IMR-90 (cell line): Measurements from ENCODE around the gene YIPF6. TPM values are rescaled to one million over a fixed set of nuclear protein-coding genes. Genes with fewer than 3 reads are reported as not detected.

ENCODE experiments used
- ATAC-seq: fragments of 200-7000 bp; cut with Tn5 transposase; 2 replicates; pipeline ENCODE4 v1.9.1; 2020; ENCODE audit warnings: low read depth, mild to moderate bottlenecking, moderate library complexity
- BruUV-seq: library from RNA; stranded (reverse); fragments of 400-500 nt; replicated peaks from 2 replicates; lab custom pipeline; 2021; lab: Mats Ljungman, UMichigan
- CTCF ChIA-PET: fragments of 300-600 bp; formaldehyde crosslinking; extraction: SDS; loops from one replicate; lab custom pipeline; 2021; ENCODE audit warnings: antibody characterized with exemption; lab: Yijun Ruan, JAX
- POLR2A ChIA-PET: fragments of 300-600 bp; sonication (Branson Sonifier 250); formaldehyde crosslinking; loops from one replicate; lab custom pipeline; 2022; ENCODE audit warnings: antibody characterized with exemption; ENCODE audit not compliant: unreplicated experiment; lab: Charles Lee
- DNase-seq: peaks from one replicate; pipeline ENCODE4 v3.0.0; 2013
- H2AFZ ChIP-seq: replicated peaks from 2 replicates; pipeline ENCODE3; 2013; ENCODE audit warnings: low read length, mild to moderate bottlenecking; ENCODE audit not compliant: poor library complexity
- H2AK5ac ChIP-seq: 2 replicates; pipeline ENCODE4 v1.6.1; 2013; ENCODE audit warnings: low read depth, low read length, inconsistent platforms
- H2AK9ac ChIP-seq: replicated peaks from 2 replicates; pipeline ENCODE3; 2013; ENCODE audit warnings: mild to moderate bottlenecking, low read depth, low read length, moderate library complexity; ENCODE audit not compliant: poor library complexity
- H2BK120ac ChIP-seq: 2 replicates; pipeline ENCODE4 v1.6.1; 2013; ENCODE audit warnings: low read depth, low read length, inconsistent platforms
- H2BK15ac ChIP-seq: 3 replicates; pipeline ENCODE4 v1.6.1; 2013; ENCODE audit warnings: low read depth, low read length, inconsistent platforms
- H2BK20ac ChIP-seq: 2 replicates; pipeline ENCODE4 v1.6.1; 2013; ENCODE audit warnings: low read depth, mild to moderate bottlenecking, inconsistent platforms, low read length, moderate library complexity
- H2BK5ac ChIP-seq: 2 replicates; pipeline ENCODE4 v1.6.1; 2013; ENCODE audit warnings: mild to moderate bottlenecking, low read depth, low read length, inconsistent platforms; ENCODE audit not compliant: poor library complexity, severe bottlenecking
- H3K14ac ChIP-seq: replicated peaks from 2 replicates; pipeline ENCODE4 v1.6.1; 2013; ENCODE audit warnings: low read depth, low read length, inconsistent platforms
- H3K18ac ChIP-seq: 2 replicates; pipeline ENCODE4 v1.6.1; 2013; ENCODE audit warnings: low read depth, low read length, control low read depth
- H3K23ac ChIP-seq: 2 replicates; pipeline ENCODE4 v1.6.1; 2013; ENCODE audit warnings: low read depth, low read length, inconsistent platforms
- H3K27ac ChIP-seq: 2 replicates; pipeline ENCODE4 v1.5.1; 2013; ENCODE audit warnings: mild to moderate bottlenecking, control low read depth, low read length; ENCODE audit not compliant: insufficient read depth
- H3K27me3 ChIP-seq: 2 replicates; pipeline ENCODE4 v1.6.1; 2013; ENCODE audit warnings: low read length; ENCODE audit not compliant: control insufficient read depth, insufficient read depth
- H3K36me3 ChIP-seq: 2 replicates; pipeline ENCODE4 v1.6.1; 2013; ENCODE audit warnings: low read length, mixed read lengths; ENCODE audit not compliant: control insufficient read depth, insufficient read depth
- H3K4ac ChIP-seq: 2 replicates; pipeline ENCODE4 v1.6.1; 2013; ENCODE audit warnings: low read depth, low read length, inconsistent platforms
- H3K4me1 ChIP-seq: 2 replicates; pipeline ENCODE4 v1.6.1; 2013; ENCODE audit warnings: low read length, mixed read lengths; ENCODE audit not compliant: control insufficient read depth, insufficient read depth
- H3K4me2 ChIP-seq: 2 replicates; pipeline ENCODE4 v1.6.1; 2013; ENCODE audit warnings: low read depth, mild to moderate bottlenecking, control low read depth, low read length, moderate library complexity
- H3K4me3 ChIP-seq: 2 replicates; pipeline ENCODE4 v1.5.1; 2013; ENCODE audit warnings: low read depth, mild to moderate bottlenecking, control low read depth, low read length, moderate library complexity; ENCODE audit not compliant: insufficient read depth
- H3K56ac ChIP-seq: 2 replicates; pipeline ENCODE4 v1.6.1; 2013; ENCODE audit warnings: low read length, inconsistent platforms; ENCODE audit not compliant: insufficient read depth; ENCODE audit errors: extremely low read depth
- H3K79me1 ChIP-seq, 2 experiments: 2 replicates each; pipeline ENCODE4 v1.6.1; 2013; ENCODE audit warnings: low read length in 2 of 2, inconsistent platforms in 1 of 2, low read depth in 1 of 2
- H3K9ac ChIP-seq: 2 replicates; pipeline ENCODE4 v1.6.1; 2013; ENCODE audit warnings: low read depth, low read length, control low read depth
- H3K9me1 ChIP-seq: 2 replicates; pipeline ENCODE4 v1.6.1; 2013; ENCODE audit warnings: low read length, inconsistent platforms; ENCODE audit not compliant: insufficient read depth
- H3K9me3 ChIP-seq: 2 replicates; pipeline ENCODE4 v1.6.1; 2013; ENCODE audit warnings: low read length; ENCODE audit not compliant: control insufficient read depth, insufficient read depth
- H4K20me1 ChIP-seq: 2 replicates; pipeline ENCODE4 v1.6.1; 2013; ENCODE audit warnings: low read length, inconsistent platforms; ENCODE audit not compliant: insufficient read depth
- H4K5ac ChIP-seq: 2 replicates; pipeline ENCODE4 v1.6.1; 2013; ENCODE audit warnings: mild to moderate bottlenecking, low read depth, low read length, control low read depth
- H4K8ac ChIP-seq, 2 experiments: 2 replicates each; pipeline ENCODE4 v1.6.1; 2013; ENCODE audit warnings: low read depth in 2 of 2, low read length in 2 of 2, control low read depth in 1 of 2, inconsistent platforms in 1 of 2
- H4K91ac ChIP-seq: 2 replicates; pipeline ENCODE4 v1.6.1; 2013; ENCODE audit warnings: low read depth, low read length, inconsistent platforms; ENCODE audit not compliant: insufficient read depth
- BHLHE40 ChIP-seq: fragments of 150-350 bp; IDR thresholded peaks from 2 replicates; pipeline ENCODE4 v1.6.1; 2016; ENCODE audit warnings: mild to moderate bottlenecking, low read depth, low read length
- CEBPB ChIP-seq: IDR thresholded peaks from 2 replicates; pipeline ENCODE4 v1.6.1; 2012; ENCODE audit warnings: low read depth, low read length, improper control_type of control experiment
- CHD1 ChIP-seq: IDR thresholded peaks from 2 replicates; pipeline ENCODE4 v1.6.1; 2012; ENCODE audit warnings: low read depth, low read length, improper control_type of control experiment
- ELK1 ChIP-seq: fragments of 150-350 bp; IDR thresholded peaks from 2 replicates; pipeline ENCODE4 v1.6.1; 2016; ENCODE audit warnings: low read depth, mild to moderate bottlenecking, low read length, moderate library complexity, borderline replicate concordance
- MAZ ChIP-seq: IDR thresholded peaks from 2 replicates; pipeline ENCODE4 v1.6.1; 2012; ENCODE audit warnings: low read depth, mild to moderate bottlenecking, low read length, improper control_type of control experiment, moderate library complexity, borderline replicate concordance
- POLR2A ChIP-seq: IDR thresholded peaks from 2 replicates; pipeline ENCODE4 v1.6.1; 2012; ENCODE audit warnings: mild to moderate bottlenecking, low read depth, low read length
- RFX5 ChIP-seq: IDR thresholded peaks from 2 replicates; pipeline ENCODE4 v1.8.0; 2012; ENCODE audit warnings: low read depth, mild to moderate bottlenecking, low read length, moderate library complexity
- USF2 ChIP-seq: fragments of 150-350 bp; IDR thresholded peaks from 2 replicates; pipeline ENCODE4 v1.6.1; 2017; ENCODE audit warnings: mild to moderate bottlenecking, antibody characterized with exemption, low read length, low read depth
- WGBS, 2 experiments: methylation state at CpG; one replicate each; pipeline versions ENCODE4 v1.1.5 to v1.1.7; 2013; ENCODE audit warnings: missing lambda C conversion rate in 2 of 2; ENCODE audit not compliant: insufficient read length in 1 of 2; ENCODE audit errors: extremely low coverage in 2 of 2; 5-methylcytosine and 5-hydroxymethylcytosine counted together
- dilution Hi-C: fragments of 300-500 bp; cut with HindIII; formaldehyde crosslinking; loops from one replicate; pipeline ENCODE4 v1.14.3; 2018; ENCODE audit warnings: low sequenced_read_pairs; ENCODE audit not compliant: unreplicated experiment
- in situ Hi-C: fragments of 300-500 bp; cut with MboI; formaldehyde crosslinking; loops from 3 replicates; pipeline ENCODE4 v1.14.3; 2019; ENCODE audit warnings: low sequenced_read_pairs, inconsistent platforms, mixed read lengths
- intact Hi-C: fragments of 100-400 bp; cut with micrococcal nuclease; formaldehyde crosslinking; loops from 2 replicates; pipeline ENCODE4 v1.10.0; 2022
- polyA plus RNA-seq, 3 experiments: library from polyadenylated mRNA; depleted of rRNA; stranded (reverse); fragments of >200 nt; gene quantifications; 2 replicates each; pipeline ENCODE4 v1.2.3, GENCODE V29; 2012; ENCODE audit warnings: low replicate concordance in 1 of 3
- total RNA-seq: library from RNA; depleted of rRNA; stranded (reverse); fragments of >200 nt; gene quantifications from 2 replicates; pipeline ENCODE4 v1.2.3, GENCODE V29; 2012

Gene YIPF6
- total and polyA plus RNA-seq, 2 of the 4 experiments (the other 2 are of a cell fraction): 9.7 to 22.4 TPM

- H3K14ac ChIP-seq: no peak overlapping the region
- no peaks in the 10 kb centered on the region for H3K27me3 ChIP-seq
- WGBS, 2 experiments: no CpG with 5 or more reads among the region's 4 CpGs
- no peaks in the 10 kb centered on the region for H4K20me1 ChIP-seq
- no peak overlapping the region for H2BK20ac ChIP-seq
- no peaks in the 10 kb centered on the region for H3K4me1 ChIP-seq
- H3K4me2 ChIP-seq: no peak overlapping the region
- H2AK5ac ChIP-seq: no peak overlapping the region
- H3K4me3 ChIP-seq: no peak overlapping the region
- H3K36me3 ChIP-seq: peaks cover 9% of the 10 kb centered on the region
- no peak overlapping the region for H3K18ac ChIP-seq
- H3K79me1 ChIP-seq: no peaks in the 10 kb centered on the region
- H3K23ac ChIP-seq: no peak overlapping the region
- no peak overlapping the region for H2AFZ ChIP-seq
- POLR2A ChIA-PET: no interaction called here
- H3K9me1 ChIP-seq: no peaks in the 10 kb centered on the region
- no peak overlapping the region for H2BK15ac ChIP-seq
- no peak overlapping the region for H3K56ac ChIP-seq
- no peak overlapping the region for H2BK120ac ChIP-seq
- no peak overlapping the region for H4K8ac ChIP-seq
- no peak overlapping the region for H2BK5ac ChIP-seq
- no peak for ATAC-seq
- DNase-seq: peak; percentile 12
- no peak overlapping the region for H2AK9ac ChIP-seq
- H3K9ac ChIP-seq: no peak overlapping the region
- intact Hi-C loops: loop anchor here (10.0 kb wide), 1 partner anchor 170 kb away; no protein-coding TSS in a partner anchor
- BruUV-seq: no TSS peak
- H4K5ac ChIP-seq: no peak overlapping the region
- no peak overlapping the region for H3K4ac ChIP-seq
- CTCF ChIA-PET: no interaction called here
- H3K27ac ChIP-seq: no peak overlapping the region
- TF ChIP-seq MAZ (no peak), RFX5 (no peak), POLR2A (no peak), BHLHE40 (no peak), CHD1 (no peak), ELK1 (no peak), USF2 (no peak), CEBPB (no peak)
- dilution Hi-C loops: no loop called here
- in situ Hi-C loops: no loop called here
- no peak overlapping the region for H4K91ac ChIP-seq
- no peaks in the 10 kb centered on the region for H3K9me3 ChIP-seq
Observed at GRCh38 chrX:68534691-68535090, 35.8 kb downstream of the YIPF6 start.
